ENCODE data around the gene ZDHHC4. TPM values are rescaled to one million over a fixed set of nuclear protein-coding genes. Genes with fewer than 3 reads are reported as not detected.
"Not testable (repeated sequence)": the region's sequence is repeated elsewhere in the genome, so short reads cannot be mapped to it uniquely, and the experiment has no call there.

ZDHHC4 gene
- total RNA-seq, 2 experiments from 2014 or later: 32.1 to 32.9 TPM

DNA sequence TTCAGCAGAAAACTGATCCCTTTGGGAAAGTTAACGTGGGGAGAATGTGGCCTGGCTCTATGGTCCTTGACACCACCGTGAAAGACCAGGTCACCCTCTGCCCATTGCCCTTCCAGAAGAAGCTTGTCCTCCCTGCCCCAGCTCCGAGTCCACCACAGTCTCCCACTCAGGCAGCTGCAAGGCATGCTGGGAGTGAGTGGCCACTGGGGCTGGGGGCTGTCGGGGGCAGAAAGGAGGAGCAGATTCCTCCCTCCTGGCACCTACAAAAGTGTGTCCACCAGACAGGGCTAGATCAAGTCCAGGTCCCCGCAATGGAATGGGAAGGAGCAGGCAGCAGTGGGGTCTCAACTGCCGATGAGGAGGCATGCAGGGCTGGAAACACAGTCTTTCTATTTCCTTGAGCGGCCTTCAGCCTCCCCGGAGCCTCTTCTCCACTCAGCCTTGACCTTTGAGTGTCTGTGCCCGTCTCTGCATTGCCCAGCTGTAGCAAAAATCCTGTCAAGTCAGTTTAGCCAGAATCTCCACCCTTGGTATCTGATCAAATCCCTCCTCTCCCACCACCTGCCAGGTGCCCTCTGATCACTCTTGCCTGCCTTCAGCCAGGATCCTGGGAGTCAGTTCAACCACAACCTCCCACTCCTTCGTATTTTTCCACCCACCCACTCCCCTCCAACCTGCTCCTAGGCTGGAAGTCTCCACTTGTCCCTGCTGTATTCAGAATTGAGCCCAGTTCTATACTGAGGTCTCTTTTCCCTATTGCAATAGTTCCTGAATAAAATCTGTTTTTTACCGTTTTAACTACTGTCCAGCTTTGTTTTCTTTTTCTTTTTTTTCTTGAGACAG, 53.0 kb downstream of the ZDHHC4 start:
- H3K4me1 ChIP-seq (ENCODE audit: insufficient read depth, low read length): peaks cover under 1% of the 10 kb centered on the region
- H3K9me3 ChIP-seq (ENCODE audit: control insufficient read depth in 1 of 2, insufficient read depth in 1 of 2, low read length in 2 of 2): no peaks in the 10 kb centered on the region
- no peaks in the 10 kb centered on the region for H3K36me3 Mint-ChIP-seq (ENCODE audit: low read depth)
- H3K27me3 ChIP-seq (ENCODE audit: control insufficient read depth in 1 of 2, insufficient read depth in 2 of 2, low read length in 2 of 2): no peaks in the 10 kb centered on the region
- TF ChIP-seq, protein P1, sequence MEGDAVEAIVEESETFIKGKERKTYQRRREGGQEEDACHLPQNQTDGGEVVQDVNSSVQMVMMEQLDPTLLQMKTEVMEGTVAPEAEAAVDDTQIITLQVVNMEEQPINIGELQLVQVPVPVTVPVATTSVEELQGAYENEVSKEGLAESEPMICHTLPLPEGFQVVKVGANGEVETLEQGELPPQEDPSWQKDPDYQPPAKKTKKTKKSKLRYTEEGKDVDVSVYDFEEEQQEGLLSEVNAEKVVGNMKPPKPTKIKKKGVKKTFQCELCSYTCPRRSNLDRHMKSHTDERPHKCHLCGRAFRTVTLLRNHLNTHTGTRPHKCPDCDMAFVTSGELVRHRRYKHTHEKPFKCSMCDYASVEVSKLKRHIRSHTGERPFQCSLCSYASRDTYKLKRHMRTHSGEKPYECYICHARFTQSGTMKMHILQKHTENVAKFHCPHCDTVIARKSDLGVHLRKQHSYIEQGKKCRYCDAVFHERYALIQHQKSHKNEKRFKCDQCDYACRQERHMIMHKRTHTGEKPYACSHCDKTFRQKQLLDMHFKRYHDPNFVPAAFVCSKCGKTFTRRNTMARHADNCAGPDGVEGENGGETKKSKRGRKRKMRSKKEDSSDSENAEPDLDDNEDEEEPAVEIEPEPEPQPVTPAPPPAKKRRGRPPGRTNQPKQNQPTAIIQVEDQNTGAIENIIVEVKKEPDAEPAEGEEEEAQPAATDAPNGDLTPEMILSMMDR (IDR thresholded peaks at IDR 0.05): no peak
- H3K36me3 ChIP-seq (ENCODE audit: insufficient read depth, low read length): no peaks in the 10 kb centered on the region
- ChIA-PET POLR2A (no interaction called here), CTCF (no interaction called here)
- H3K4me3 ChIP-seq (ENCODE audit: low read length): no peak overlapping the region
- no peaks in the 10 kb centered on the region for H3K27me3 Mint-ChIP-seq
- no peak overlapping the region for H3K27ac ChIP-seq (ENCODE audit: low read depth in 1 of 2, low read length in 2 of 2)
- H3K27ac Mint-ChIP-seq: no peak overlapping the region
- no peak for DNase-seq
- no peak overlapping the region for H3K4me3 Mint-ChIP-seq
- H3K4me1 Mint-ChIP-seq (ENCODE audit: low read depth): no peaks in the 10 kb centered on the region
- no peaks in the 10 kb centered on the region for H3K9me3 Mint-ChIP-seq
- ATAC-seq (ENCODE audit: poor library complexity): no peak
- intact Hi-C loops (cut with DNase I, micrococcal nuclease): no loop called here

DNA sequence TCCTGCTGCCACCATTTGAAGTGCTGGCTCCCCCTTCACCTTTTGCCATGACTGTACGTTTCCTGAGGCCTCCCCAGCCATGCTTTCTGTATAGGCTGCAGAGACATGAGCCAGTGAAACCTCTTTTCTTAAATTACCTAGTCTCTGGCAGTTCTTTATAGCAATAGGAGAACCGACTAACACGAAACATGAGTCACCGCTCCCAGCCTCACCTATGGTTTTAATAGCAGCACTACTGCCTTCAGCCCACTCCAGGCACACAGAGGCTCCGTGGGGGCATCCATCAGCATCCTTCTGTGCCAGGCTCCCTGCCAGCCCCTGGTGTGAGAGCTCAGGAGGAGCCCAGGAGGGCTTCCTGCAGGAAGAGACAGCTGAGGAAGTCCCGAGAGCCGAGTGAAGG, 54.4 kb downstream of the ZDHHC4 start:
- H3K27ac ChIP-seq (ENCODE audit: low read depth in 1 of 2, low read length in 2 of 2): no peak overlapping the region
- peaks cover 4% of the 10 kb centered on the region for H3K4me1 ChIP-seq (ENCODE audit: insufficient read depth, low read length)
- no peaks in the 10 kb centered on the region for H3K9me3 ChIP-seq (ENCODE audit: control insufficient read depth in 1 of 2, insufficient read depth in 1 of 2, low read length in 2 of 2)
- Mint-ChIP-seq H3K36me3 (ENCODE audit: low read depth) (no peaks in the 10 kb centered on the region), H3K27ac (no peak overlapping the region), H3K4me3 (no peak overlapping the region), H3K9me3 (no peaks in the 10 kb centered on the region), H3K27me3 (no peaks in the 10 kb centered on the region), H3K4me1 (ENCODE audit: low read depth) (no peaks in the 10 kb centered on the region)
- intact Hi-C loops (cut with DNase I, micrococcal nuclease): no loop called here
- ChIA-PET CTCF (no interaction called here), POLR2A (no interaction called here)
- H3K36me3 ChIP-seq (ENCODE audit: insufficient read depth, low read length): no peaks in the 10 kb centered on the region
- H3K27me3 ChIP-seq (ENCODE audit: control insufficient read depth in 1 of 2, insufficient read depth in 2 of 2, low read length in 2 of 2): no peaks in the 10 kb centered on the region
- ATAC-seq (ENCODE audit: poor library complexity) (no peak), DNase-seq (no peak)
- no peak overlapping the region for H3K4me3 ChIP-seq (ENCODE audit: low read length)
- TF ChIP-seq, protein P1 (IDR thresholded peaks at IDR 0.05): no peak

DNA sequence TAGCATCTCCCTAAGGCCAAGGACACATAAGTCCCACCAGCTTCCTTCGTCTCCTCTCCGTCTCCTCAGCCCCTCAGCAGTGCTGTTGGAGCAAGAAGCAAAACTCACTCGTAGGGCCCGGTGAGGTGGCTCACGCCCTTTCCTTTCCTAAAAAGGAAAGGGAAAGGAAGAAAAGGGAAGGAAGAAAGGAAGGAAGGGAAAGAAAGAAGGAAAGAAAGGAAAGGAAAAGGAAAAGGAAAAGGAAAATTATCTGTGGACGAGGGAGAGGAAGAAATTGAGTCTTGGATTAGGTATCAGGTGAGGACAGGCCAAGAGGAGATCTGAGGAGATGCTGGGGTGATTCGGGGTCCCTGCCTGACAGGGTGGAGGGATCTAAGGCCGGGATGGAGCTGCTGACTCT, 56.8 kb downstream of the ZDHHC4 start:
- Mint-ChIP-seq H3K4me3 (peak overlapping the region; percentile 50), H3K36me3 (ENCODE audit: low read depth) (peaks cover 12% of the 10 kb centered on the region), H3K27me3 (no peaks in the 10 kb centered on the region), H3K4me1 (ENCODE audit: low read depth) (peaks cover 14% of the 10 kb centered on the region), H3K27ac (no peak overlapping the region), H3K9me3 (no peaks in the 10 kb centered on the region)
- ATAC-seq (ENCODE audit: poor library complexity) (no peak), DNase-seq (no peak)
- TF ChIP-seq, protein P1 (IDR thresholded peaks at IDR 0.05): no peak
- Histone ChIP-seq H3K4me1 (ENCODE audit: insufficient read depth, low read length) (peaks cover 21% of the 10 kb centered on the region), H3K27ac (ENCODE audit: low read depth in 1 of 2, low read length in 2 of 2) (no peak overlapping the region), H3K27me3 (ENCODE audit: control insufficient read depth in 1 of 2, insufficient read depth in 2 of 2, low read length in 2 of 2) (no peaks in the 10 kb centered on the region), H3K36me3 (ENCODE audit: insufficient read depth, low read length) (no peaks in the 10 kb centered on the region), H3K4me3 (ENCODE audit: low read length) (no peak overlapping the region), H3K9me3 (ENCODE audit: control insufficient read depth in 1 of 2, insufficient read depth in 1 of 2, low read length in 2 of 2) (no peaks in the 10 kb centered on the region)
- POLR2A ChIA-PET: interaction anchor here (1.3 kb wide), 1 partner anchor 16 kb away, joined by 3 read pairs; no protein-coding TSS in a partner anchor
- intact Hi-C loops (cut with DNase I, micrococcal nuclease): no loop called here
- CTCF ChIA-PET: no interaction called here

DNA sequence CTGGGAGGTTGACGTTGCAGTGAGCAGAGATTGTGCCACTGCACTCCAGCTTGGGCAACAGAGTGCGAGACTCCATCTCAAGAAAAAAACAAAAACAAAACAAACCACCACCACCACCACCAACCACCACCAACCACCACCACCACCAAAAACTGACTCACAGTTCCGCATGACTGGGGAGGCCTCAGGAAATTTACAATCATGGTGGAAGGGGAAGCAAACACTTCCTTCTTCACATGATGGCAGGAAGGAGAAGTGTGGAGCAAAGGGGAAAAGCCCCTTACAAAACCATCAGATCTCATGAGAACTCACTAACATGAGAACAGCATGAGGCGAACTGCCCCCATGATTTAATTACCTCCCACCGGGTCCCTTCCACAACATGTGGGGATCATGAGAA, 57.7 kb downstream of the ZDHHC4 start:
- H3K36me3 ChIP-seq (ENCODE audit: insufficient read depth, low read length); H3K9me3 Mint-ChIP-seq; H3K9me3 ChIP-seq (ENCODE audit: control insufficient read depth in 1 of 2, insufficient read depth in 1 of 2, low read length in 2 of 2); H3K27me3 Mint-ChIP-seq; ATAC-seq (ENCODE audit: poor library complexity); H3K4me3 ChIP-seq (ENCODE audit: low read length); CTCF ChIA-PET; POLR2A ChIA-PET; H3K27me3 ChIP-seq (ENCODE audit: control insufficient read depth in 1 of 2, insufficient read depth in 2 of 2, low read length in 2 of 2); H3K27ac ChIP-seq (ENCODE audit: low read depth in 1 of 2, low read length in 2 of 2): not testable (repeated sequence)
- Mint-ChIP-seq H3K36me3 (ENCODE audit: low read depth) (peaks cover 22% of the 10 kb centered on the region), H3K4me3 (peak overlapping the region; percentile 85), H3K4me1 (ENCODE audit: low read depth) (peaks cover 23% of the 10 kb centered on the region), H3K27ac (peak overlapping the region; percentile 62)
- H3K4me1 ChIP-seq (ENCODE audit: insufficient read depth, low read length): peaks cover 30% of the 10 kb centered on the region
- peak in 2 of 14 experiments; percentile 40 to 62 for DNase-seq
- intact Hi-C loops (cut with DNase I, micrococcal nuclease): loop anchor here in 1 of 2 experiments (5.0 kb wide), 1 partner anchor 43 kb away; the partner anchor contains the start of gene INTS15

Data from CD4-positive, alpha-beta T cell (primary cell).